K562 (cell line): Measurements from ENCODE around the gene SIM2. TPM values are rescaled to one million over a fixed set of nuclear protein-coding genes. Genes with fewer than 3 reads are reported as not detected.

ENCODE experiments used
- ATAC-seq: fragments of 200-7000 bp; cut with Tn5 transposase; 3 replicates; pipeline ENCODE4 v1.9.1; 2020; ENCODE audit warnings: moderate library complexity
- BruUV-seq: library from RNA; stranded (reverse); fragments of 400-500 nt; replicated peaks from 2 replicates; lab custom pipeline; 2021; lab: Mats Ljungman, UMichigan
- CTCF ChIA-PET: fragments of 300-600 bp; formaldehyde crosslinking; extraction: SDS; loops from one replicate; lab custom pipeline; 2021; ENCODE audit warnings: low intra/inter-chr PET ratio; lab: Yijun Ruan, JAX
- POLR2A ChIA-PET: fragments of 300-600, 350-650 bp; sonication (Branson Sonifier 250); formaldehyde crosslinking; extraction: SDS; loops from one replicate; lab custom pipeline; 2021; ENCODE audit warnings: antibody characterized with exemption, inconsistent platforms; lab: Yijun Ruan, JAX
- DNase-seq, 4 experiments: peaks; one replicate each; pipeline versions ENCODE4 v3.0.0 to v3.0.0-alpha.2; 2011 to 2018; ENCODE audit warnings: low spot score in 3 of 4, mixed read lengths in 3 of 4; ENCODE audit errors: extremely low read depth in 1 of 4
- FAIRE-seq: peaks from 2 replicates; lab custom pipeline; 2011; peaks lifted over from hg19 to GRCh38; lab: Jason Lieb, UNC
- H2AFZ ChIP-seq: 2 replicates; pipeline ENCODE4 v1.6.0; 2011; ENCODE audit warnings: low read depth, low read length, control low read depth, inconsistent platforms
- H3K27ac ChIP-seq: fragments of 200-600 bp; 3 replicates; pipeline ENCODE4 v1.8.0; 2011; ENCODE audit warnings: low read depth, mild to moderate bottlenecking, control low read depth, inconsistent platforms, low read length, moderate library complexity, mixed read lengths; ENCODE audit errors: extremely low read depth
- H3K27me3 ChIP-seq, 2 experiments: fragments of 300-600 bp in 1 of 2; 2 replicates in 1 of 2; 3 replicates in 1 of 2; pipeline versions ENCODE4 v1.6.0 to v1.8.0; 2011; ENCODE audit warnings: inconsistent platforms in 2 of 2, low read length in 2 of 2, mild to moderate bottlenecking in 1 of 2, mixed read lengths in 1 of 2, moderate library complexity in 1 of 2; ENCODE audit not compliant: control insufficient read depth in 2 of 2, insufficient read depth in 2 of 2
- H3K36me3 ChIP-seq: fragments of 300-600 bp; 3 replicates; pipeline ENCODE4 v1.8.0; 2011; ENCODE audit warnings: mild to moderate bottlenecking, low read length, inconsistent platforms; ENCODE audit not compliant: control insufficient read depth, insufficient read depth
- H3K4me1 ChIP-seq, 2 experiments: fragments of 200-600 bp in 1 of 2; replicated peaks in 1 of 2; 2 replicates in 1 of 2; 3 replicates in 1 of 2; pipeline versions ENCODE4 v1.5.1 to v1.8.0; 2011; ENCODE audit warnings: inconsistent platforms in 2 of 2, low read length in 2 of 2, mild to moderate bottlenecking in 1 of 2, mixed read lengths in 1 of 2, moderate library complexity in 1 of 2; ENCODE audit not compliant: control insufficient read depth in 2 of 2, insufficient read depth in 2 of 2
- H3K4me2 ChIP-seq: 2 replicates; pipeline ENCODE4 v1.6.1; 2011; ENCODE audit warnings: low read length, control low read depth, inconsistent platforms, mixed read lengths; ENCODE audit not compliant: insufficient read depth
- H3K4me3 ChIP-seq: fragments of 200-600 bp; sonication (generic), shearing (Covaris generic); 2 replicates; pipeline ENCODE4 v1.5.1; 2016; ENCODE audit warnings: control low read depth, inconsistent platforms
- H3K79me2 ChIP-seq: fragments of 200-600 bp; 3 replicates; pipeline ENCODE4 v1.8.0; 2011; ENCODE audit warnings: low read length, inconsistent platforms; ENCODE audit not compliant: control insufficient read depth, insufficient read depth
- H3K9ac ChIP-seq, 2 experiments: 2 replicates each; pipeline versions ENCODE4 v1.6.0 to v1.6.1; 2011; ENCODE audit warnings: low read depth in 2 of 2, low read length in 2 of 2, control low read depth in 1 of 2, inconsistent platforms in 1 of 2, mild to moderate bottlenecking in 1 of 2, mixed read lengths in 1 of 2; ENCODE audit not compliant: insufficient read depth in 1 of 2
- H3K9me1 ChIP-seq: one replicate; pipeline ENCODE4 v1.6.0; 2011; ENCODE audit warnings: inconsistent platforms, mild to moderate bottlenecking, low read length, moderate library complexity; ENCODE audit not compliant: control insufficient read depth, insufficient read depth
- H3K9me3 ChIP-seq: replicated peaks from 2 replicates; pipeline ENCODE4 v1.5.1; 2011; ENCODE audit warnings: low read depth, low read length, inconsistent platforms; ENCODE audit not compliant: control insufficient read depth, insufficient read depth
- H4K20me1 ChIP-seq: replicated peaks from 2 replicates; pipeline ENCODE4 v1.6.1; 2011; ENCODE audit warnings: low read length, inconsistent platforms, mixed read lengths; ENCODE audit not compliant: control insufficient read depth, insufficient read depth
- HES1 ChIP-seq: fragments of 450-650 bp; IDR thresholded peaks from 2 replicates; pipeline ENCODE4 v1.6.1; 2016; ENCODE audit warnings: low read depth, mild to moderate bottlenecking, moderate library complexity
- PHF8 ChIP-seq: fragments of 200-600 bp; sonication (generic); IDR thresholded peaks from 2 replicates; pipeline ENCODE4 v1.6.1; 2012; ENCODE audit warnings: mixed run types, mild to moderate bottlenecking, inconsistent platforms, low read length, moderate library complexity, borderline replicate concordance
- SMARCC2 ChIP-seq: fragments of 450-650 bp; IDR thresholded peaks from 2 replicates; pipeline ENCODE4 v1.6.1; 2017; ENCODE audit warnings: antibody characterized with exemption, moderate library complexity, mild to moderate bottlenecking, low read depth
- TAF9B ChIP-seq: fragments of 450-650 bp; IDR thresholded peaks from 2 replicates; pipeline ENCODE4 v1.6.1; 2018; ENCODE audit warnings: mild to moderate bottlenecking; ENCODE audit not compliant: partially characterized antibody
- TARDBP ChIP-seq: fragments of 450-650 bp; IDR thresholded peaks from 2 replicates; pipeline ENCODE4 v1.6.1; 2016
- TCF7L2 ChIP-seq: fragments of 150-350 bp; IDR thresholded peaks from 2 replicates; pipeline ENCODE4 v1.6.1; 2016; ENCODE audit warnings: low read depth, mild to moderate bottlenecking, low read length, moderate library complexity
- ZNF696 ChIP-seq: fragments of 250-450 bp; sonication (Bioruptor Pico); conservative IDR thresholded peaks from 2 replicates; pipeline ENCODE4 v1.4.0; 2020; ENCODE audit warnings: mild to moderate bottlenecking, moderate library complexity
- WGBS: fragments of 100-300 bp; shearing (Covaris generic); methylation state at CpG from one replicate; pipeline ENCODE4 v1.1.6; 2016; ENCODE audit warnings: low coverage, mixed read lengths; ENCODE audit not compliant: insufficient coverage; ENCODE audit errors: missing lambda C conversion rate; 5-methylcytosine and 5-hydroxymethylcytosine counted together
- in situ Hi-C: fragments of 300-500 bp; cut with MboI; formaldehyde crosslinking; loops from 4 replicates; pipeline ENCODE4 v1.15.0; 2018; ENCODE audit warnings: inconsistent platforms, mixed read lengths
- intact Hi-C: fragments of 100-400 bp; cut with micrococcal nuclease; formaldehyde crosslinking; loops from 2 replicates; pipeline ENCODE4 v1.14.2; 2022
- polyA plus RNA-seq, 8 experiments: library from polyadenylated mRNA; depleted of rRNA in 4 of 8; stranded (reverse) in 5 of 8; unstranded in 3 of 8; fragments of >200 nt; fragmentation: Nextera tagmentation in 2 of 8; fragmentation: Illumina TruSeq in 1 of 8; extraction: Ambion mirVana in 2 of 8; extraction: Trizol in 1 of 8; gene quantifications; 2 replicates each; pipeline versions ENCODE4 v1.2.1 to v1.2.3, GENCODE V29; 2011 to 2014; ENCODE audit warnings: inconsistent platforms in 1 of 8, missing spikeins in 1 of 8
- total RNA-seq, 7 experiments: library from RNA; depleted of rRNA in 6 of 7; stranded (reverse); fragments of >200 nt in 6 of 7; fragmentation: Illumina TruSeq in 2 of 7; extraction: Trizol in 2 of 7; gene quantifications; 2 replicates each; pipeline versions ENCODE4 v1.2.1 to v1.2.3, GENCODE V29; 2011 to 2021; ENCODE audit warnings: low replicate concordance in 1 of 7

The SIM2 gene
- total and polyA plus RNA-seq, 9 of the 15 experiments (the other 6 are each of a cell fraction or from before 2014, with no cell fraction given): 0.07 to 0.11 (median 0.08) TPM; not detected in 6

- no peaks in the 10 kb centered on the region for H4K20me1 ChIP-seq
- BruUV-seq: no TSS peak
- DNase-seq (no peak), ATAC-seq (no peak), FAIRE-seq (peak; percentile 6)
- H3K27me3 ChIP-seq: no peaks in the 10 kb centered on the region
- no peaks in the 10 kb centered on the region for H3K4me1 ChIP-seq
- 0 out of 3 replicates have a peak, but pooled peaks cover 6% of the 10 kb centered on the region for H3K36me3 ChIP-seq
- H3K79me2 ChIP-seq: no peaks in the 10 kb centered on the region
- H3K4me3 ChIP-seq: no peak overlapping the region
- in situ Hi-C loops: no loop called here
- H3K27ac ChIP-seq: no peak overlapping the region
- WGBS: 71% methylated on average over 7 of the region's 7 CpGs
- no peak overlapping the region for H3K9ac ChIP-seq
- ChIA-PET CTCF (interaction anchor here (1.5 kb wide), 1 partner anchor 171 kb away, joined by 3 read pairs; no protein-coding TSS in a partner anchor), POLR2A (interaction anchor here (1.0 kb wide), 1 partner anchor 31 kb away, joined by 4 read pairs; no protein-coding TSS in a partner anchor)
- no peak overlapping the region for H2AFZ ChIP-seq
- TF ChIP-seq ZNF696 (CRISPR knock-in tag): no peak
- no peak for TF ChIP-seq SMARCC2
- TF ChIP-seq TARDBP: no peak
- TF ChIP-seq TAF9B: no peak
- TF ChIP-seq PHF8: no peak
- no peak for TF ChIP-seq HES1
- TF ChIP-seq TCF7L2: no peak
- TF ChIP-seq, all 486 proteins: peak for 0
- no peak overlapping the region for H3K4me2 ChIP-seq
- no peaks in the 10 kb centered on the region for H3K9me3 ChIP-seq
- intact Hi-C loops: no loop called here
- no peaks in the 10 kb centered on the region for H3K9me1 ChIP-seq
Measured at GRCh38 chr21:36756527-36756926, 57.6 kb downstream of the SIM2 start.
